HEK293T (cell line): ENCODE data around the gene MAGI2.

ENCODE experiments used
- CTCF ChIA-PET: fragments of 350-600 bp; formaldehyde crosslinking; extraction: SDS; loops from one replicate; lab custom pipeline; 2021; ENCODE audit warnings: antibody characterized with exemption, inconsistent platforms; lab: Yijun Ruan, JAX
- POLR2A ChIA-PET: fragments of 350-600 bp; formaldehyde crosslinking; extraction: SDS; loops from one replicate; lab custom pipeline; 2020; ENCODE audit warnings: antibody characterized with exemption, inconsistent platforms; lab: Yijun Ruan, JAX
- DNase-seq: peaks from one replicate; pipeline ENCODE4 v3.0.0; 2012; ENCODE audit warnings: mixed read lengths; ENCODE audit errors: extremely low spot score
- ARNT ChIP-seq: fragments of 450-650 bp; IDR thresholded peaks from 2 replicates; pipeline ENCODE4 v1.6.1; 2017; ENCODE audit warnings: mild to moderate bottlenecking
- BHLHE40 ChIP-seq: fragments of 450-650 bp; IDR thresholded peaks from 2 replicates; pipeline ENCODE4 v1.6.1; 2016; ENCODE audit warnings: mild to moderate bottlenecking, moderate library complexity, borderline replicate concordance
- CTBP1 ChIP-seq: fragments of 450-650 bp; IDR thresholded peaks from 2 replicates; pipeline ENCODE4 v1.6.1; 2016; ENCODE audit warnings: borderline replicate concordance
- ELF4 ChIP-seq: fragments of 450-650 bp; IDR thresholded peaks from 2 replicates; pipeline ENCODE4 v1.6.1; 2017; ENCODE audit warnings: antibody characterized with exemption
- FOXA1 ChIP-seq: fragments of 450-650 bp; IDR thresholded peaks from 2 replicates; pipeline ENCODE4 v1.6.1; 2016; ENCODE audit warnings: mild to moderate bottlenecking
- FOXK2 ChIP-seq: fragments of 450-650 bp; IDR thresholded peaks from 2 replicates; pipeline ENCODE4 v1.6.1; 2016; ENCODE audit warnings: mild to moderate bottlenecking
- FOXM1 ChIP-seq: fragments of 450-650 bp; IDR thresholded peaks from 2 replicates; pipeline ENCODE4 v1.6.1; 2017; ENCODE audit warnings: mild to moderate bottlenecking, borderline replicate concordance
- HDGF ChIP-seq: fragments of 450-650 bp; IDR thresholded peaks from 2 replicates; pipeline ENCODE4 v1.6.1; 2017; ENCODE audit warnings: antibody characterized with exemption, borderline replicate concordance
- L3MBTL2 ChIP-seq: fragments of 450-650 bp; conservative IDR thresholded peaks from 2 replicates; pipeline ENCODE4 v1.6.1; 2016; ENCODE audit warnings: mild to moderate bottlenecking
- LEF1 ChIP-seq: fragments of 450-650 bp; IDR thresholded peaks from 2 replicates; pipeline ENCODE4 v1.6.1; 2017; ENCODE audit warnings: mild to moderate bottlenecking, borderline replicate concordance
- NFRKB ChIP-seq: fragments of 450-650 bp; IDR thresholded peaks from 2 replicates; pipeline ENCODE4 v1.6.1; 2016; ENCODE audit warnings: mild to moderate bottlenecking, moderate library complexity
- PKNOX1 ChIP-seq: fragments of 450-650 bp; IDR thresholded peaks from 2 replicates; pipeline ENCODE4 v1.6.1; 2016
- SP1 ChIP-seq: fragments of 450-650 bp; IDR thresholded peaks from 2 replicates; pipeline ENCODE4 v1.6.1; 2017
- SUZ12 ChIP-seq: fragments of 450-650 bp; IDR thresholded peaks from 2 replicates; pipeline ENCODE4 v1.6.1; 2016; ENCODE audit warnings: mild to moderate bottlenecking
- TARDBP ChIP-seq: fragments of 450-650 bp; IDR thresholded peaks from 2 replicates; pipeline ENCODE4 v1.6.1; 2016
- ZNF384 ChIP-seq: fragments of 450-650 bp; IDR thresholded peaks from 2 replicates; pipeline ENCODE4 v1.6.1; 2016

The MAGI2 gene

GRCh38 chr7:78712111-78712510, 741.4 kb downstream of the MAGI2 start:
- ChIA-PET POLR2A (no interaction called here), CTCF (no interaction called here)
- no peak for DNase-seq
- no peak for TF ChIP-seq NFRKB
- TF ChIP-seq L3MBTL2, result no peak
- no peak for TF ChIP-seq FOXM1
- no peak for TF ChIP-seq CTBP1
- no peak for TF ChIP-seq LEF1
- no peak for TF ChIP-seq SP1
- no peak for TF ChIP-seq PKNOX1
- no peak for TF ChIP-seq HDGF
- TF ChIP-seq FOXA1, result no peak
- TF ChIP-seq ARNT, result no peak
- TF ChIP-seq TARDBP, result no peak
- TF ChIP-seq FOXK2, result no peak
- TF ChIP-seq ZNF384, result no peak
- no peak for TF ChIP-seq SUZ12
- TF ChIP-seq ELF4, result no peak

- DNase-seq, result no peak
- POLR2A ChIA-PET, result no interaction called here
- CTCF ChIA-PET, result no interaction called here
Measured at GRCh38 chr7:78709658-78710057, 743.8 kb downstream of the MAGI2 start.

GRCh38 chr7:78704504-78704903, 749.0 kb downstream of the MAGI2 start:
- ChIA-PET CTCF (no interaction called here), POLR2A (no interaction called here)
- DNase-seq, result no peak
- no peak for TF ChIP-seq FOXM1
- no peak for TF ChIP-seq TARDBP
- no peak for TF ChIP-seq BHLHE40
- TF ChIP-seq LEF1, result no peak
- no peak for TF ChIP-seq ELF4
- no peak for TF ChIP-seq SP1
- no peak for TF ChIP-seq ZNF384
- TF ChIP-seq FOXK2, result no peak
- TF ChIP-seq PKNOX1, result no peak
- TF ChIP-seq HDGF, result no peak
- no peak for TF ChIP-seq FOXA1
- TF ChIP-seq L3MBTL2, result no peak
- no peak for TF ChIP-seq SUZ12
- TF ChIP-seq ARNT, result no peak
- TF ChIP-seq NFRKB, result no peak
- TF ChIP-seq CTBP1, result no peak

More at GRCh38 chr7:78709658-78710057, 743.8 kb downstream of the MAGI2 start:
- TF ChIP-seq FOXA1 (no peak), FOXK2 (no peak), SP1 (no peak), ARNT (no peak), FOXM1 (no peak), ELF4 (no peak), NFRKB (no peak), BHLHE40 (no peak)

- ChIA-PET CTCF (no interaction called here), POLR2A (no interaction called here)
- DNase-seq, result no peak
- TF ChIP-seq SUZ12, result no peak
- no peak for TF ChIP-seq FOXA1
- no peak for TF ChIP-seq BHLHE40
- no peak for TF ChIP-seq HDGF
- TF ChIP-seq FOXK2, result no peak
- no peak for TF ChIP-seq L3MBTL2
- TF ChIP-seq LEF1, result no peak
- TF ChIP-seq ARNT, result no peak
- no peak for TF ChIP-seq ELF4
- TF ChIP-seq PKNOX1, result no peak
- no peak for TF ChIP-seq NFRKB
Measured at GRCh38 chr7:78703391-78703790, 750.1 kb downstream of the MAGI2 start.

GRCh38 chr7:78702770-78703169, 750.7 kb downstream of the MAGI2 start:
- no peak for DNase-seq
- CTCF ChIA-PET, result no interaction called here
- TF ChIP-seq CTBP1 (no peak), FOXA1 (no peak), HDGF (no peak), ELF4 (no peak), ARNT (no peak), BHLHE40 (no peak)

GRCh38 chr7:78695826-78696225, 757.6 kb downstream of the MAGI2 start:
- CTCF ChIA-PET, result no interaction called here

More at GRCh38 chr7:78702770-78703169, 750.7 kb downstream of the MAGI2 start:
- POLR2A ChIA-PET, result no interaction called here

GRCh38 chr7:78691584-78691983, 761.9 kb downstream of the MAGI2 start:
- POLR2A ChIA-PET, result no interaction called here
- TF ChIP-seq NFRKB, result no peak
- TF ChIP-seq FOXM1, result no peak
- no peak for TF ChIP-seq PKNOX1
- no peak for TF ChIP-seq CTBP1
- TF ChIP-seq BHLHE40, result no peak
- TF ChIP-seq SP1, result no peak
- TF ChIP-seq TARDBP, result no peak
- no peak for TF ChIP-seq ELF4
- TF ChIP-seq FOXA1, result no peak
- no peak for TF ChIP-seq LEF1
- TF ChIP-seq L3MBTL2, result no peak
- CTCF ChIA-PET, result no interaction called here
- DNase-seq, result no peak

More at GRCh38 chr7:78695826-78696225, 757.6 kb downstream of the MAGI2 start:
- POLR2A ChIA-PET, result no interaction called here
- TF ChIP-seq ELF4 (no peak), SUZ12 (no peak)
- no peak for DNase-seq
